HG03196 (cell line): Measurements from ENCODE around the gene KLF16.

Experiments used
- ATAC-seq: cut with Tn5 transposase; IDR thresholded peaks from one replicate; pipeline ENCODE4 v1.9.1; 2021; ENCODE audit not compliant: unreplicated experiment

KLF16 gene

GRCh38 chr19:1810439-1811160, 52.8 kb downstream of the KLF16 start:
- no peak for ATAC-seq

- no peak for ATAC-seq
Observed at GRCh38 chr19:1809678-1810077, 53.7 kb downstream of the KLF16 start.

GRCh38 chr19:1808395-1808731, 55.0 kb downstream of the KLF16 start:
- no peak for ATAC-seq

- ATAC-seq, result no peak
Observed at GRCh38 chr19:1807695-1808394, 55.5 kb downstream of the KLF16 start.

- ATAC-seq, result no peak
Observed at GRCh38 chr19:1807030-1807694, 56.2 kb downstream of the KLF16 start.

- ATAC-seq, result no peak
Observed at GRCh38 chr19:1806184-1807029, 57.0 kb downstream of the KLF16 start.

- no peak for ATAC-seq
Observed at GRCh38 chr19:1805401-1806183, 57.8 kb downstream of the KLF16 start.

GRCh38 chr19:1804858-1805257, 58.5 kb downstream of the KLF16 start:
- ATAC-seq, result no peak
